ENCODE results near the gene ZNF226.
"Not testable (repeated sequence)": the region's sequence is repeated elsewhere in the genome, so short reads cannot be mapped to it uniquely, and the experiment has no call there.

ZNF226 gene

DNA sequence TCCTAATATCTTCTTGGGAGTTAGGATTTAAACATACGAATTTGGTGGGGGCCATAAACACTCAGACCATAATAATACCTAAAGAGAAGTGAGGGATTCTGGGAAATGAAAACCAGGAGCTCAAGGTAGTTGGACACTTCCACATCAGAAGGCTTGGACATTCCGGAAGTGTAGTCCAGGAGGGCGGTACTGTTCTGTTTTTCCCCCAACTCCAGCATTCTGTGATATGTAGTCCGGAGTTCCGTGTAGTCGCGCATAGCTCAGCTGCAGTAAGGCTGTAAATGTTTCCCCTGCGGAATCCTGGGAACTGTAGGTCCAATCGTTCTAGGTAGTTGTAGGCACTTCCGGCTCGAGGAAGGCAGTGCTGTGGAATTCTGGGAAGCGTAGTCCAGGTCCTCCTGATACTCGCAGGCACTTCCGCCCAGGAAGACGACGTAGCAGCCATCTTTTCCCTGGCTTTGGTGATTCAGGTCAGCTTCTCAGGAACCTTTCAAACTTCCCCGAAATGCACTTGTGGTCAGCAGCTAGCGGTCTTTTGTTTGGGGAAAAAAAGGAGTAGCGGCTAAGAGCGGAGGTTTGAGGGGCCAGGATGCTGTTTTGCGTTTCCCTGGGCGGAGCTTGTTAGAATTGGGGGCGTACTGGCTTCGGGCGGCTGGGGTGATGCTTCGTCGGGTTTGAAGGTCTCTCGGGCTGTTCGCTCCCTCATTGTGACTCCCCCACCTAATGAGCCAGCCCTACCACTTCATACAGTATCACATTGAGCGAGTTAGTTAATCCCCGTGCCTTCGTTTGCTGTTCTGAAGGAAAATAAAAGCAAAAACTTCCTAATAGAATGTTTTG is at the start of gene ZNF226:
Gene ZNF226 (plus strand): TSS at position 428 of the 840 bp plus-strand sequence. CDS start 4,981 bp downstream, outside the sequence.
- no peak for TF ChIP-seq ZNF274 (IDR thresholded peaks at IDR 0.05; ENCODE audit: low read depth, low read length)
- H3K4me3 ChIP-seq (ENCODE audit: low read length): peak within 1 kb of the TSS; percentile 96

DNA sequence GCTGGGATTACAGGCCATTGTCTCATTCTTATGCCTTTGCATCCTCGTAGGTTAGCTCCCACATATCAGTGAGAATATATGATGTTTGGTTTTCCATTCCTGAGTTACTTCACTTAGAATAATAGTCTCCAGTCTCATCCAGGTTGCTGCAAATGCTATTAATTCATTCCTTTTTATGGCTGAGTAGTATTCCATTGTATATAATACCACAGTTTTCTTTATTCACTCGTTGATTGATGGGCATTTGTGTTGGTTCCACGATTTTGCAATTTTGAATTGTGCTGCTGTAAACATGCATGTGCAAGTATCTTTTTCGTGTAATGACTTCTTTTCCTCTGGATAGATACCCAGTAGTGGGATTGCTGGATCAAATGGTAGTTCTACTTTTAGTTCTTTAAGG is 43.7 kb upstream of the ZNF226 start:
- H3K4me3 ChIP-seq (ENCODE audit: low read length): not testable (repeated sequence)

DNA sequence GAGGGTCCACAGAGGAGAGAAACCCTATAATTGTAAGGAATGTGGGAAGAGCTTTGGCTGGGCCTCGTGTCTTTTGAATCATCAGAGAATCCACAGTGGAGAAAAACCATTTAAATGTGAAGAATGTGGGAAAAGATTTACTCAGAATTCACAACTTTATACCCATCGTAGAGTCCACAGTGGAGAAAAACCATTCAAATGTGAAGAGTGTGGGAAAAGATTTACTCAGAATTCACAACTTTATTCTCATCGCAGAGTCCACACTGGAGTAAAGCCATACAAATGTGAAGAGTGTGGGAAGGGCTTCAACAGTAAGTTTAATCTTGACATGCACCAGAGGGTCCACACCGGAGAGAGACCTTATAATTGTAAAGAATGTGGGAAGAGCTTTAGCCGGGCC is 32.9 kb upstream of the ZNF226 start:
- H3K4me3 ChIP-seq (ENCODE audit: low read length): no peak overlapping the region
- TF ChIP-seq ZNF274 (IDR thresholded peaks at IDR 0.05; ENCODE audit: low read depth, low read length): no peak

DNA sequence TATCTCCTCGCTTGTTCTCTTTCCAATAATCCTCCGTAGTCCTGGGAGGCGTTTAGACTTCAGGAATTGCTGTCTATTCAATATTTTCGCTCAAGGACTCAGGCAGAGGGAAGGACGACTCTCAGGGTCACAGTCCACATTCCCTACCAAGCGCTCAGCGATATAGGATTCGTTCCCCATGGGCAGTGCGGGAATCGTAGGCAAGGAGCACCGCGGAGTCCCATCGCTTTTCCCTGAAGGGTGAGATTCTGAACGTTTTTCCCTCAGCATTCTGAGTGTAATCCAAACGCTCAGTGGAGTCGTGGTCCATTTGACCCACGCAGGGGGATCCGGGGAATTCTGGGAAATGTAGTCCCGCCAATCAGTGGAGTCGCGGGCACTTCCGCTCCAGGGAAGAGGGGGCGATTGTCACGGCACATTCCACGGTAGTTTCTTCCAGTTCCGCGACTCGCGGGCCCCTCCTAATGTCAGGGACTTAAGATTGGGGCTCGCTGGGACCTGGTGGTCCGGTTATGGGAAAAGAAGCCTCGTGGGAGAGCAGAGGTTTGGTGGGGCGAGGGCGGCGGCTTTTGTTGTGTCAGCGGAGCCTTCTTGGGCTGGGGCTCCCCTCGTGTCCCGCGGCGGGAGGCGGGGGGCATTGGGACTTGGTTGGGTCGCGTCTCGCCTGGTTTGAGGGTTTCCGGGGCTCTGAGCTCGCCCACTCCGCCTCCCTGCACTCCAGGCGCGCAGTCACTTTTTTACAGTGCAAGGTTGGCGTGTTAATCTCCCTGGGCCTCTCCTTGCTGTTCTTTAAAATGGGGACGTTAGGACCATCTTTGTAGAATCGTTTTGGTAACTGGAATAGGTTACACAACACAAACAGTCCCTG is 23.5 kb upstream of the ZNF226 start, which contains the start of gene ZNF234:
Gene ZNF234 (plus strand): TSS at position 364 of the 868 bp plus-strand sequence. CDS start 3,079 bp downstream, outside the sequence.
- peak within 1 kb of the TSS; percentile 74 for H3K4me3 ChIP-seq (ENCODE audit: low read length)
- no peak for TF ChIP-seq ZNF274 (IDR thresholded peaks at IDR 0.05; ENCODE audit: low read depth, low read length)

DNA sequence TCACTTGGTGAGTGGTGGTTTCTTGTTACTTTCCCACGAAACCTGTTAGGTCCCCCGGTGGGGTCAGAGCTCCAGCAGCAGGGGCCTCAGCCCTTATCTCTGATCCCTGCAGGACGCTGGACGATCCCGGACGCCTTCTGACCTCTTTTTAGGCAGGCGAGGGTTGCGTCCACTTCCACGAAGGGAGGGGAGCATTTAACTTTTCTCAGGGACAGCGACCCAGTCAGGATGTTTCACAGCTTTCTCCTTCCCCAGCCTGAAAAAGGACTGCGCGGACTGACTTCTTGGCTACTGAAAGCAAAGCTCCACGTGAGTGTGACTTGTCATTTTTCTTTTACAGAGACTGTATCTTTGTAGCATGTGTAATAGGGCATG is 22.9 kb upstream of the ZNF226 start:
- TF ChIP-seq ZNF274 (IDR thresholded peaks at IDR 0.05; ENCODE audit: low read depth, low read length): no peak
- H3K4me3 ChIP-seq (ENCODE audit: low read length): peak overlapping the region; percentile 74

DNA sequence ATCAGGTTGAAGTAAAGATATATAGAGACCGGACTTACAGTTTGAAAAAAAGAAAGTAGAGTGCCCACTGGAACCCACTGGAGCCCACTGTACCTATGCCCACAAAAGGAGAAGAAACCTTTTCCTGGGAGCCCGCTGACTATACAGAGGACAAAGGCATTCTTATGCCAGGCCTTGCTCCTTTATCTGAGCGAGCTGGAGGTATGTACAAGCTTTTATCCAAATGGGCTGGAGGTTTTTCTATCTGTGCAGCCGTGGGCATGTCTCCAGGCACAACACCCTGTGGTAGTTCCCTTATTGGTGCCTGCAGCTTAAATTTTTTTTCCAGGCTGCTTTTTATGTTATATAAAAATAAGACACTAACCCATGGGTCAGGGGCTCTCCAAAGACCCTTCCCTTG is 15.1 kb upstream of the ZNF226 start:
- no peak for TF ChIP-seq ZNF274 (IDR thresholded peaks at IDR 0.05; ENCODE audit: low read depth, low read length)
- H3K4me3 ChIP-seq (ENCODE audit: low read length): no peak overlapping the region

DNA sequence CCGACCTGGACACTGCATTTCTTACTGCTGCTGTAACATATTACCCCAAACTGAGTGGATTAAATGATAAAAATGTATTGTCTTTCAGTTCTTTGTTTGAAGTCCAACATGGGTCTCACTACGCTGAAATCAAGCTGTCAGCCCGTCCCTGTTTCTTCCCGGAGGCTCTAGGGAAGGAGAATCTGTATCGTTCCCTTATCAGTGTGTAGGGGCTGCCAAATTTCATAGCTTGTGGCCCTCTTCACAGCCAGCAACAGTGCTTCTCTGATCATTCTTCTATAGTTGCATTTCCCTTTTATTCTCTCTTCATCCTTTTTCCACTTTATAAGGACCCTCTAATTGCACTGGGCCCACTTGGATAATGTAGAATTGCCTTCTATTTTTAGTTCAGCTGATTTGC is 13.4 kb upstream of the ZNF226 start:
- TF ChIP-seq ZNF274 (IDR thresholded peaks at IDR 0.05; ENCODE audit: low read depth, low read length): no peak
- no peak overlapping the region for H3K4me3 ChIP-seq (ENCODE audit: low read length)

DNA sequence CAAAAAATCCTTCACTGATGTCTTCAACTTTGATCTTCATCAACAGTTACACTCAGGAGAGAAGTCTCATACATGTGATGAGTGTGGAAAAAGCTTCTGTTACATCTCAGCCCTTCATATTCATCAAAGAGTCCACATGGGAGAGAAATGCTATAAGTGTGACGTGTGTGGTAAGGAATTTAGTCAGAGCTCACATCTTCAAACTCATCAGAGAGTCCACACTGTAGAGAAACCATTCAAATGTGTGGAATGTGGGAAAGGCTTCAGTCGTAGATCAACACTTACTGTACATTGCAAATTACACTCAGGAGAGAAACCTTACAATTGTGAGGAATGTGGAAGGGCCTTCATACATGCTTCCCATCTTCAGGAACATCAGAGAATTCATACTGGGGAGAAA is 8.4 kb upstream of the ZNF226 start:
- TF ChIP-seq ZNF274 (IDR thresholded peaks at IDR 0.05; ENCODE audit: low read depth, low read length): no peak
- H3K4me3 ChIP-seq (ENCODE audit: low read length): no peak overlapping the region

DNA sequence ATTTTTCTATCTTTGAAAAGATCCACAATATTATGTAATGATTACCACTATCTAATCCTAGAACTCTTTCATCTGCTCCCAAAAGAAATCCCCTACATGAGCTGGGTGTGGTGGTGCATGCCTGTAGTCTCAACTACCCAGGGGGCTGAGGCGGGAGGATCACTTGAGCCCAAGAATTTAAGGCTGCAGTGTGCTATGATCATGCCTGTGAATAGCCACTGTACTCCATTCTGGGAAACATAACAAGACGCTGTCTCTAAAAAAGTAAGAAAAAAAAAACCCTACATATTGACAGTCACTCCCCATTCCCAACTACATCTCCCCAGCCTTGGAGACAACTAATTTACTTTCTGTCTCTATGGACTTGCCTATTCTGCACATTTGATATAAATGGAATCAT is 1.1 kb upstream of the ZNF226 start:
- no peak for TF ChIP-seq ZNF274 (IDR thresholded peaks at IDR 0.05; ENCODE audit: low read depth, low read length)
- no peak overlapping the region; the same call in 1 of the 2 replicates for H3K4me3 ChIP-seq (ENCODE audit: low read length)

DNA sequence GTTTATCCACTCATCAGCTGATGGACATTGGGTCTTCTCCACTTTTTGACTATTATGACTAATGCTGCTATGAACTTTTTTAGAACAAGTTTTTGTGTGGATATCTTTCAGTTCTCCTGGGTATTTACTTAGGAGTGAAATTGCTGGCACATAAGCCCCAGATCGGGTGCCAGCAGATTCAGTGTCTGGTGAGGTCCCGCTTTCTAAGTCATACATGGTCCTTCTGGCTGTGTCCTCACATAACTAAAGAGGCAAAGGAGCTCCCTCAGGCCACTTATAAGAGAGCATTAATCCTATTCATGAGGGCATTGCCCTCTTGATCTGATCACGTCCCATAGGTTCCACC is 600 bp upstream of the ZNF226 start:
- H3K4me3 ChIP-seq (ENCODE audit: low read length): peak overlapping the region; percentile 96

DNA sequence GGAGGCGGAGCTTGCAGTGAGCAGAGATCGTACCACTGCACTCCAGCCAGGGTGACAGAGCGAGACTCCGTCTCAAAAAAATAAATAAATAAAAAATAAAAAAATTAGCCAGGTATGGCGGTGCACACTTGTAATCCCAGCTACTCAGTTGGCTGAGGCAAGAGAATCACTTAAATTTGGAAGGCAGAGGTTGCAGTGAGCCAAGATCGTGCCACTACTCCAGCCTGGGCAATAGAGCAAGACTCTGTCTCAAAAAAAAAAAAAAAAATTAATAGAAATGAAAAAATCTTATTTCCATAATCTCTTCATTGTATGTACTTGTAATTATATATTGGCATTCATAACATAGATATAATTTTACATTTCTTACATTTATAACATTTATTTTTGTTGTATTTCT is 5.8 kb downstream of the ZNF226 start:
- not testable (repeated sequence) for H3K4me3 ChIP-seq (ENCODE audit: low read length)

More for the DNA sequence above, 600 bp upstream of the ZNF226 start:
- no peak for TF ChIP-seq ZNF274 (IDR thresholded peaks at IDR 0.05; ENCODE audit: low read depth, low read length)

DNA sequence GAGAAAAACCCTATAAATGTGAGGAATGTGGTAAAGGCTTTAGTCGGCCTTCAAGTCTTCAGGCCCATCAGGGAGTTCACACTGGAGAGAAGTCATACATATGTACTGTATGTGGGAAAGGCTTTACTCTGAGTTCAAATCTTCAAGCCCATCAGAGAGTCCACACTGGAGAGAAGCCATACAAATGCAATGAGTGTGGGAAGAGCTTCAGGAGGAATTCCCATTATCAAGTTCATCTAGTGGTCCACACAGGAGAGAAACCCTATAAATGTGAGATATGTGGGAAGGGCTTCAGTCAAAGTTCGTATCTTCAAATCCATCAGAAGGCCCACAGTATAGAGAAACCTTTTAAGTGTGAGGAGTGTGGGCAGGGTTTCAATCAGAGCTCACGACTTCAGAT is 11.7 kb downstream of the ZNF226 start:
- no peak overlapping the region for H3K4me3 ChIP-seq (ENCODE audit: low read length)
- no peak for TF ChIP-seq ZNF274 (IDR thresholded peaks at IDR 0.05; ENCODE audit: low read depth, low read length)

DNA sequence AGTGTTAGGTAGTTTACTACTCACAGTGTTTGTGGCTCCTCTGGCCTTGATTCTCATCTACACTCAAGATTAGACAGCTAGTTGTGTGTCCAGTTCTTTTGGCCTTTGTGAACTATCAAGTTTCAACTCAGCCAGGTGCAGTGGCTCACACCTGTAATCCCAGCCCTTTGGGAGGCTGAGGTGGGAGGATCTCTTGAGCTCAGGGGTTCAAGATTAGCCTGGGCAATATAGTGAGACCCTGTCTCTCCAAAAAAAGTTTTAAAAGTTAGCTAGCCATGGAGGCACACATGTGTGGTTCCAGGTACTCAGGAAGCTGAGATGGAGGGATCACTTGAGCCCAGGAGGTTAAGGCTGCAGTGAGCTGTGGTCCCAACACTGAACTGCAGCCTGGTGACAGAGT is 16.1 kb downstream of the ZNF226 start:
- TF ChIP-seq ZNF274 (IDR thresholded peaks at IDR 0.05; ENCODE audit: low read depth, low read length): no peak
- no peak overlapping the region for H3K4me3 ChIP-seq (ENCODE audit: low read length)

DNA sequence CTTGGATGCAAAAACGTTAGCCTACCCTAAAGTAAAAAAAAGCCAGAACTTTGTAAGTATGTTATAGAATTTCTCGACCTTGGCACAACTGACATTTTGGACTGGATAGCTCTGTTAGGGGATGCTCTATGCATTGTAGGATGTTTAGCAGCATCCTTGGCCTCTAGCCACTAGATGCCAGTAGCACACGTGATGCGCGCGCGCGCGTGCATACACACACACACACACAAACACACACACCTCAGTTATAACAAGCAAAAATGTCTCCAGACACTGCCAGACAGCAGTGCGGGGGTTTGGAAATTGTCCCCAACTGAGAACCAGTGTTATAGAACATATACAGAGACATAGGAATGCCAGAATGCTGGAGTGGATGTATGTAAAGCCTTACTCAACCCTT is 17.2 kb downstream of the ZNF226 start:
- no peak overlapping the region for H3K4me3 ChIP-seq (ENCODE audit: low read length)
- TF ChIP-seq ZNF274 (IDR thresholded peaks at IDR 0.05; ENCODE audit: low read depth, low read length): no peak

DNA sequence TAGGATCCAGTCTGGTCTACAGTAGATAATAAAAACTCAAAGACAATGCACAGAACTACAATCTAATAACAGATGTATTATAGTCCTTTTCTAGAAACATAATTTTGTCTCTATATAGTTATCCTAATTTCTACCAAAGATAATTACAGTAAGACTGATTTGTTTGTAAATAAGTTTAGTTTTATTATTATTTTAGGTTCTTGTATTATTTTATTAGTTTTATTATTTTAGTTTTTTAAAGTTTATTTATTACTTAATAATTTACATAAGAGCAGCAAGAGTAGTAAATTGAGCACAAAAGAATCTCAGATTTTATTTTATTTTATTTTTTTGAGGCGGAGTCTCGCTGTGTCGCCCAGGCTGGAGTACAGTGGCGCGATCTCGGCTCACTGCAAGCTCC is 25.1 kb downstream of the ZNF226 start:
- no peak overlapping the region for H3K4me3 ChIP-seq (ENCODE audit: low read length)
- TF ChIP-seq ZNF274 (IDR thresholded peaks at IDR 0.05; ENCODE audit: low read depth, low read length): no peak

All from GM08714 (cell line).